PFSK-1 (cell line): Measurements from ENCODE around the gene FRMPD4.

Experiments used
- FOXP2 ChIP-seq: optimal IDR thresholded peaks from 2 replicates; pipeline ENCODE3; 2011; ENCODE audit warnings: borderline replicate concordance, control low read depth, inconsistent platforms; ENCODE audit not compliant: insufficient read depth; ENCODE audit errors: extremely low read length, extremely low read depth
- POLR2AphosphoS5 ChIP-seq: IDR thresholded peaks from 2 replicates; pipeline ENCODE4 v1.6.1; 2012; ENCODE audit warnings: low read depth, mild to moderate bottlenecking, control low read depth, low read length, moderate library complexity
- SIN3A ChIP-seq: IDR thresholded peaks from 2 replicates; pipeline ENCODE4 v1.6.1; 2012; ENCODE audit warnings: mild to moderate bottlenecking, low read length, moderate library complexity, borderline replicate concordance; ENCODE audit not compliant: insufficient read depth
- TAF1 ChIP-seq: IDR thresholded peaks from 2 replicates; pipeline ENCODE4 v1.6.1; 2012; ENCODE audit warnings: low read length, control low read depth, borderline replicate concordance; ENCODE audit not compliant: insufficient read depth
- TF ChIP-seq, protein P1 (sequence below), 2 experiments: IDR thresholded peaks; 2 replicates each; pipeline versions ENCODE4 v1.6.1 to v1.8.0; 2011 to 2012; ENCODE audit warnings: low read depth in 2 of 2, low read length in 2 of 2, control low read depth in 1 of 2, inconsistent platforms in 1 of 2, mild to moderate bottlenecking in 1 of 2, moderate library complexity in 1 of 2; ENCODE audit not compliant: insufficient read depth in 1 of 2

DNA sequence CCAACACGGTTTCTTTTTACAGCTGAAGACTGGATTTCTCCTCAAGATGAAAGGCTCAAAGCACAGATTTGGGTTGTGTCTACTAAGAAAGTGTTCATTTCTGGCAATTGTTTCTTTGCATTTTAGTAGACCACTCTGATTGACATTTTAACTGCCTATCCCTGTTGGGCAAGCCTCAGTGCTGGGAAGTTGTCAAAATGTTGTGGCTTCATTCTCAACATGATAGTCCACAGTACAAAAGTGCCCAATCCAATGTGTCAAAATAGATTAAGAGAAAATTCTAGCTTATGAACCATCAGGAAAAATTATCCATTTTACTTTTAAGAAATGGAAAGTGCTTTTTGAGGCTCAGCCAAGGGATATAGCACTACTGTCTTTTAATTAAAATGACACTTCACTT, 329.0 kb downstream of the FRMPD4 start:
- TF ChIP-seq POLR2AphosphoS5, result no peak
- TF ChIP-seq, protein P1, sequence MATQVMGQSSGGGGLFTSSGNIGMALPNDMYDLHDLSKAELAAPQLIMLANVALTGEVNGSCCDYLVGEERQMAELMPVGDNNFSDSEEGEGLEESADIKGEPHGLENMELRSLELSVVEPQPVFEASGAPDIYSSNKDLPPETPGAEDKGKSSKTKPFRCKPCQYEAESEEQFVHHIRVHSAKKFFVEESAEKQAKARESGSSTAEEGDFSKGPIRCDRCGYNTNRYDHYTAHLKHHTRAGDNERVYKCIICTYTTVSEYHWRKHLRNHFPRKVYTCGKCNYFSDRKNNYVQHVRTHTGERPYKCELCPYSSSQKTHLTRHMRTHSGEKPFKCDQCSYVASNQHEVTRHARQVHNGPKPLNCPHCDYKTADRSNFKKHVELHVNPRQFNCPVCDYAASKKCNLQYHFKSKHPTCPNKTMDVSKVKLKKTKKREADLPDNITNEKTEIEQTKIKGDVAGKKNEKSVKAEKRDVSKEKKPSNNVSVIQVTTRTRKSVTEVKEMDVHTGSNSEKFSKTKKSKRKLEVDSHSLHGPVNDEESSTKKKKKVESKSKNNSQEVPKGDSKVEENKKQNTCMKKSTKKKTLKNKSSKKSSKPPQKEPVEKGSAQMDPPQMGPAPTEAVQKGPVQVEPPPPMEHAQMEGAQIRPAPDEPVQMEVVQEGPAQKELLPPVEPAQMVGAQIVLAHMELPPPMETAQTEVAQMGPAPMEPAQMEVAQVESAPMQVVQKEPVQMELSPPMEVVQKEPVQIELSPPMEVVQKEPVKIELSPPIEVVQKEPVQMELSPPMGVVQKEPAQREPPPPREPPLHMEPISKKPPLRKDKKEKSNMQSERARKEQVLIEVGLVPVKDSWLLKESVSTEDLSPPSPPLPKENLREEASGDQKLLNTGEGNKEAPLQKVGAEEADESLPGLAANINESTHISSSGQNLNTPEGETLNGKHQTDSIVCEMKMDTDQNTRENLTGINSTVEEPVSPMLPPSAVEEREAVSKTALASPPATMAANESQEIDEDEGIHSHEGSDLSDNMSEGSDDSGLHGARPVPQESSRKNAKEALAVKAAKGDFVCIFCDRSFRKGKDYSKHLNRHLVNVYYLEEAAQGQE (IDR thresholded peaks at IDR 0.05; ENCODE audit: insufficient read depth in 1 of 2, low read depth in 2 of 2, low read length in 2 of 2), result no peak
- TF ChIP-seq TAF1, result no peak
- no peak for TF ChIP-seq SIN3A
- no peak for TF ChIP-seq FOXP2
